ENCODE measurements around the gene BICDL1.
A peak's percentile ranks its signal among the peaks of the same experiment; 100 is the strongest.

BICDL1 gene

DNA sequence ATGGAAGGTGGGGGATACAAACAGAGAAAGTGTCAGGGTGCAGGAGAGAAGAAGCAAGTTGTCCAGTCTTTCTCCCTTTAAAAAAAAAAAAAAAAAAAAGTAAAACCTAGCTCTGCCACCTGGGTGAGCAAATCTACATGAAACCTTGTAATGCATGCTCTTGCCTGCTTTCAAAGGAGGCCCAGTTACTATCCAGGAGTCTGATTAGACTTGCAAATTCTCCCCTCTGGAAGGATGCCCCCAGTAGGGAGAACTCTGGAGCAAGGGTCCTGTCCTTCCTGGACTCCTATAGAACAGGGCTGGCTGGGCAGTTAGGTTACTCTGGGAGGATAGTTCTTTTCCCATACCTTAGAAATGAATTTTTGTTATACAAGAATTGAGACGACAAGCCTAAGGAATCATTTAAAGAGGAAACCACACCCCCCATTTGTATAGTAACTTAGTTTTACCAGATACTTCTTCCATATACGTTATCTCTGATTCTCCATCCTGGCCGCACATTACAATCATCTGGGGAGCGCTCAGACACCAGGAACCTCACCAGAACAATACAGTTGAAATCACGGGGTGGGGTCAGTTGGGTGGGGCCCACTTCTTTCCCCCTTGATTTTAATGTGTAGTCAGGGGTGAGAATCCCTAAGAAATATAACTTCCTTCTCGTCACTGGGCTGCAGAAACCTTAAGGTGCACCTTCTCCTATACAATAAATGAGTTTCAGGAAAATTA, 97.0 kb downstream of the BICDL1 start:
- DNase-seq, result no peak

DNA sequence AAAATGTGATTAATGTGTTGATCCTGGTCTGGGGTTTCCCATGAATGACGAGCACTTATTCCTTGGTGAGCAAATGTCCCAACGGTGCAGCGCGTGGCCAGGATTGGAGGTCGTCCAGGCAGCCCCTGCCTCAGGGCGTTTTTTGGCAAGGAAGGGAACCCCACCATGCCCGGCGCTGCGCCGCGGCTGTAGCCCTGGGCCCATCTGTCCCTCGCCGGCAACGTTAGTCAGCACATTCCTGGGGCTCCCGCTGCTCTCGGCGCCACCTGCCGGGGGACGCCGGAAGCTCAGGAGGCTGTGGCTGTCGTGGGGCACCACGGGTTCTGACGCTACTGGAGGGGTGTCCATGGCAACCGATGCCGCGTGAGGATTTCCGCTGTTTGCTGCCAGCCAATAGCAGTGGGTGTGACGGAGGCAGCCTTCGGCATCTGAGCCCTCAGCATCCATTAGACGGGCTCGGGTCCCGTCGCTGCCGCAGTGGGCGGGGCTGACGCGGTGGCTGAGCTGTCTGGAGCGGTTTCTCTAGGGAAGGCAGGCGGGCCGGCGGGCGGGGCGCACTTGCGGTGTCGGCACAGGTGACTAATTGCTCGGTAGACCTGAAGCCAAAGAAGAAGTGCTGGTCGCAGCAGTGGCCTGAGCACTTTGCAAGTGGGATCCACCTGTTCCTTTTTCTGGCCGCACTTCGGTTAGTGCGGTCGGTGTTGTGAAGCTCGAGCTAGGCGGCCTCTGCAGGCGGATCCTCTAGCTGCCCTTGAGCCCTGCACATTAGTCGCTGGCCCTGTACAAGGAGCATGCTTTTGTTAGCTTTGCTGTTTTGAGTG, 98.0 kb downstream of the BICDL1 start:
- DNase-seq, result peak; percentile 100

DNA sequence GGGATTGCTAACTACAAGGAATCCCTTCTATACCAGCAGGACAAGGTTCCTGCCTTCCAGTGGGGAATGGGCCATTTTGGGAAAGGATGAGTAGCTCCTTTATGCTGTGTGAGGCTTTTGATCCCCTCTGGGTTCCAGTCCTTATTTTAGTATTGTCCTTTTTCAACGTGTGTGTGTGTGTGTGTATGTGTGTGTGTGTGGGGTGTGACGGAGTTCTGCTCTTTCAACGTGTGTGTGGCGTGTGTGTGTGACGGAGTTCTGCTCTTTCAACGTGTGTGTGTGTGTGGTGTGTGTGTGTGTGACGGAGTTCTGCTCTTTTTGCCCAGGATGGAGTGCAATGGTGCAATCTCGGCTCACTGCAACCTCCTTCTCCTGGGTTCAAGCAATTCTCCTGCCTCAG, 100.1 kb downstream of the BICDL1 start:
- no peak for DNase-seq

DNA sequence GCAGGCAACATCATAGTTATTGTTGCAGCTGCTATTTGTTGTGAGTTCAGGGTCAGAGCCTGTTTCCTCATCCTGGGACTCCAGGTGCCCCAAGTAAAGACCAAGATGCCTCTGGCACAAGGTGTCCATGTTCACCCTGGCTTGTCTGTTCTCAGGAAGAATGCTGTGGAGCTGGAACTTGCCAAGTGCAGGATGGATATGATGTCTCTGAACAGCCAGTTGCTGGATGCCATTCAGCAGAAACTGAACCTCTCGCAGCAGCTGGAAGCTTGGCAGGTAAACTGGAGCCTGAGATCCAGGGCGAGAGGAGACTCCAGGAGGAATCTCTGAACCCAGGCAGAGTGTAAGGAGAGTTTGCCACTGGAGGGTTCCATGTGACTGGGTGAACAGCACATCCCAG, 100.8 kb downstream of the BICDL1 start:
- no peak for DNase-seq

DNA sequence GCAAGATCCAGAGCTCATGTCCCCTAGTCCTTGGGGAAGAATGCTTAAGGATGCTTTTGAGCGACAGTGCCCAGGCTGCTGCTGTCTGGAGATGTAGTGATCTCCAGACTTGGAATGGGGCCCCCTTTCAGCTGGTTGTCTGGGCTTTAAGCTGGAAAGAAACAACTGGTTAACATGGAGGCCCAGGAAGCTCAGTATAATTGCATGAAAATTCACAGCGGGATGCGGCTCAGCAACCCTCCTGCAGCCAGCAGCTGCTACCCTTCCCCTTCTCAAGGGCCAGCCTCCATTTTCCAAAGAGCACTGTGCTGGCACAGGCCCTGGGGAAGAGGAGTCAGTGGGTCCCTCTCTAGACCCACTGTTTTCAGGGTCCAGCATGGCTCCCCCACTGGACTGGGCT, 101.2 kb downstream of the BICDL1 start:
- no peak for DNase-seq

DNA sequence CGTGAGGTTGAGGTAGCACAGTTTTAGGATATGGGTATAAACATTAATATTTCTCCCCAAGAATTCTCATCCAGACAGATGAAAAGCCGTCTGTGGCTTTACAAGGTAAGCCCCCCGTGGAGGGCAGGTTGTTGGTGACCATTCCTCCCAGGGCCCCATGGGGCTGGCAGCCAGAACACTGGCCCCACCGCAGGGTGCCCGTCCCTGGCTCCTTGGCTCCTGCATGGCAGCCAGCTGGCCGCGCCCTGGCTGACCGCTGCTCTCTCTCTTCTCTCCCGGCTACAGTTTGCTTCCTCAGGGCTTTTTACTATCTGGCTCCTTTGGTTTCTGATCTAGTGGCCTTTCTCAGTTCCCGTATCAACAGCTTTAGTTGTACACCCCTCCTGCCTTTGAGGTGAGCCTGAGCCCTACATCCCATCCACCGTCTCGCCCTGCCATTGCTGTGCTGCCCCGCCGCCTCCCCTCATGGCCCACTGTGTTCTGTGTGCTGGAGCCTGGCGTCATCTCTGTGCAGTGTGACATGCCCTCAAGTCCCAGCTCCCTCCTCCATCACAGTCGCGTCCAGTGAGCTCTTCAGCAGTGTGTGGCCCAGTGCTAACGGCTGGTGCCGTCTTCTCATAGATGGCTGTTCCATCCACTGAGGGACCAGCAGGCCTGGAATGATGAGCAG, 101.7 kb downstream of the BICDL1 start:
- no peak for DNase-seq

DNA sequence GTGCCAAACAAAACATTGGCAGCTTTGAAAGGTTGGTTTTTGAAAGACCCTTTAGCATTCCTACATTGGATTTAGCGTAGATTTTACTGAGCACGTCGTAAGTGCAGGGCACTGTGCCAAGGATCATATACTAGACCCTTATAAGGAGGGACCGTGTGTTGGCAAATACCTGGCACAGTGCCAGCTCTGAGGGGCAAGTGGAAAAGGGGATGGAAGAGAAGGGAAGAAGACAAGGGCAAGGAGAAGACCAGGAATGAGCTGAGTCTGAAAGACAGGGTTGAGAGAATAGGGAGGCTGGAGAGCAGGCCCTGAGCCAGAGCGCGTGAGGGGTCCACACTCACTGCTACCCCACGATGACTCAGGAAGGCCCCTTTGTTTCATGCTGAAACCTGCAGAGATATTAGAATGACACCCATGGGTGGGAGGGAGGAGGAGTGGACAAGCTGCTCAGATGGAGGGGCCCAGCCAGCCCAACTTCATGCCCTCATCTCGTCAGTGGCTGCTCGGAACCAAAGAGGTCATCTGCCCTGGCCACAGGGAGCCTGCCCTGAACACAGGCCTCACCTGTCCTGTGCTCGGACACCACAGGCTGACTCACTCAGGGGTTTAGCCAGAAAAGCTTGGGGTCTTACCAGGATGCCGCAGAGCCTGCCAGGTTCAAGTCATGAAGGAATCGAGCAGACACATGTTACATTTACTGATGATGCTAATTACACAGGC, 102.5 kb downstream of the BICDL1 start:
- no peak for DNase-seq

DNA sequence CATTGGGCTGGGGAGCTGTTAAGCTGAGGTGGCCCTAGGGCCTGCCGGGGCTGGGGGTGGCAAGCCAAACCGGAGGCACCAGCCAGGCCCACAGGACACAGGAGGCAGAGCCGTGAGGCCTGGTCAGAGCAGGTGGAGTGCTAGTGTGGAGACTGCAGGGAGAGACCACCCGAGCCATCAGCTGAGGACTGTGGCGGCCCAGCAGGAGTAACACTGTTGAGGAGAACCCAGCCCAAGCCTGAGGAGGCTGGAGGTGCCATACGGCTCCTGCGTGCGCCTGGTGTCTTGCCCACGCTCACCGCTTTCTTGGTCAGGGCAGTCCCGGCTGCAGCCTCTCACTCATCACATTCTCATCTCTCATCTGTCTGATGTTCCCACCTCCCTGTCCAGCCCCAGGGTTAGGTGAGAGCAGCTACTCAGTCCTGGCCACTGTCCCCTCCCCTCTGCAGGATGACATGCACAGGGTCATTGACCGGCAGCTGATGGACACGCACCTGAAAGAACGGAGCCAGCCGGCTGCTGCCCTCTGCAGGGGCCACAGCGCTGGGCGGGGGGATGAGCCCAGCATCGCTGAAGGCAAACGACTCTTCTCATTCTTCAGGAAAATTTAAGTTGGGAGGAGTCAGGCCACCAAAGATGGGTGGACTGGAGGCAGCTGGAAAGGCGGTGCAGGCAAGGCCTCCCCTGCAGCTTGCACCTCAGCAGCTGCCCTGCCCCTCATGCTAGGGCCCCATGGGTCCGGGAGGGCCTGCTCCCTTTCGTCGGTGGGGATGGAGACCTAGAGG, 103.7 kb downstream of the BICDL1 start:
- no peak for DNase-seq

DNA sequence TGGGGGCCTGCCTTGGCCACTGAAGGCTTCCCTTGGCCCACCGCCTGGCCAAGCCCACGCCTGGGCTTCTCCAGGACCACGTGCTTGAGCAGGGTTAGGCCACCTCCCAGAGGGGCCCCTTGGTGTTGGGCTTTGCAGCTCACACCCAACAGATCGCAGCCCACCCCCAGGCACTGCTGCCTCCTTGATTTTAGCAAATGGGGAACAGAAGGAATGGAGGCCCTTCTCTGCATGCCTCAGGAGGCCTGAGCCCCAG, 104.2 kb downstream of the BICDL1 start:
- no peak for DNase-seq

DNA sequence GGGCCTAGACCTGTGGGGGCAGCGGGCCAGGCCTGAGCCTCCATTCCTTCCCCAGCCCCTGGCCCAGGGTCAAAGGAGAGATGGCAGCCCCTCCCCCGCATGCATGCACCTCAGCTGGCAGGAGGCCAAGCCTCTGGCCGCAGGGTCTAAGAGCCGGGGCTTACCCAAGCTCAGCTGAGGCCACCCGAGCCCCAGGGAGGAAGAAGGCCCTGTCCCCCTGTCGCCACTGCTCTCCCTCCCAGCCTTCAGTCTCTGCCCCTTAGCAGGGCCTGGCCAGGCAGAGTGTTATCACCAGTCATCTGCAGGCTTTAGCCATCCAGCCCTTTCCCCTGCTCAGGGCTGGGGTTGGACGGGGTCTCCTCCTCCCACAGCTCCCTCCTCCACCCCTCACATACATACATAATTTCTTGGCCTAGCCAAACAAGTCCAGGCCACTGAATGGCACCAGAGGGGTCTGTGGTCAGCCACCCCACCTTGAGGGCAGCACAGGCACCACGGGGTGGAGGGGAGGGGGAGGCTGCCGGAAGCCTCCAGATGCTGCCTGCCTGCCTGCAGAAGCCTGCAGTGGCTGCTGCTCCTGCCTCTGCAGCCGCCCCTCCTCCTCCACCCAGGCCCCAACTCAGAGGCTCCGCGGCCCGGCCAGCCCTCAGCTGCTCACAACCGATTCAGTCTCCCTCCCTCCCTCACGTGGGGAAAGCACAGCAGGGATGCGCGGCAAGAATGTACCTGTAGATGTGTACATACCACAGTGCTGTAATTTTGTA, 104.7 kb downstream of the BICDL1 start:
- DNase-seq, result no peak

DNA sequence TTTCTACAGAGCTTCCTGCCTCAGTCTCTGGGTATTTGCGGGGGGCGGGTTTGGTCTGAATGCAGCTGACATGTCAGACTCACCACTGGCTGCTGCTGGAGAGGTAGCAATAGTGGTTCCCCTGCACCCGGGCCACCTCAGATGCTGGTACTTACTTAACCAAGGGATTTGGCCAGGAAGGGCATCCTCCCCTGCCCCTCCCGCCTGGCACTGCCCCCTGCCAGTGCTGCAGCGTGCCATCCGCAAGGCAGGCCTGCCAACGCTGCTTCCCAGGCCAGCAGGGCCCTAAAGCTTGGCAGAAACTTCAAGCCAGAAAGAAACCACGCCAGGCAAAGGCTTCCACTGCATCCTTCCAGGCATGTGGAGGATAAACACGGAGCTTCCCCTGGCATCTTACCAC, 105.4 kb downstream of the BICDL1 start:
- DNase-seq, result no peak

DNA sequence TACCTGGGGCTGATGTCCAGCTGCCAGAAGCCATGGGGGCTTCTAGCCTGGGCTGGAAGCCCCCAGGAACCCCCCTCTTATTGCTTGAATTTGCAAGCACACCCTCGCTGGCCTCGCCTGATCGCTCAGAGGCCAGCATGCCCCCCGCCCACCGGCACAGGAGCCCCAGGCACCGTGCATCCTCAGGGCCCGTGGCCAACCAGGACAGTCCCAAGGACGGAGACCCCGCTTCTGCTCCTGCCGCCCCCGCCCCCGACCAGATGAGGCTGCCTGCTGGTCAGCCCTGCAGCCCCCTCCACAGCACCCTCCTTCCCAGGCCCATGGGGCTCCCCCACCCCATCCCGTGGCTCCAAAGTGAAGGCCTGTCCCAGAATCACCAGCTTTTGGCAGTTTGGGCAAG, 106.3 kb downstream of the BICDL1 start:
- DNase-seq, result no peak

DNA sequence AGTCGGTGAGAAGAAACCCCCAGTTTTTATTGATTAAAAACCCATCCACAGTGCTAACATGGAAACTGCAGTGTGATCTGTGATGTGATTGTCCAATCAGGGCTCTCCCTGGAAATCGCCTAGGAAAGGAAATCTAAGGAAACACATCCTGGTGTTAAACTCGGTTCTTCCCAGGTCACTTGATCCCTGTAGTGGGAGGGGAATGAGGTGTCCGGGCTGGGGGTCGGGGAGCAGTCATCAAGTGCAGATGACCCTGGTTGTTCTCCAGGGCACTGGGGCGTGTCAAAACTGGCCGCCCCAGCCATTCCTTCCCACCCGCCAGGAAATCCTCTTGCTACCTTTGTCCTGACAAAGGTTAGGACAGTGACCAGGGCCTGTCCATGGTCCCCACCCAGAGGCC, 106.7 kb downstream of the BICDL1 start:
- DNase-seq, result no peak

DNA sequence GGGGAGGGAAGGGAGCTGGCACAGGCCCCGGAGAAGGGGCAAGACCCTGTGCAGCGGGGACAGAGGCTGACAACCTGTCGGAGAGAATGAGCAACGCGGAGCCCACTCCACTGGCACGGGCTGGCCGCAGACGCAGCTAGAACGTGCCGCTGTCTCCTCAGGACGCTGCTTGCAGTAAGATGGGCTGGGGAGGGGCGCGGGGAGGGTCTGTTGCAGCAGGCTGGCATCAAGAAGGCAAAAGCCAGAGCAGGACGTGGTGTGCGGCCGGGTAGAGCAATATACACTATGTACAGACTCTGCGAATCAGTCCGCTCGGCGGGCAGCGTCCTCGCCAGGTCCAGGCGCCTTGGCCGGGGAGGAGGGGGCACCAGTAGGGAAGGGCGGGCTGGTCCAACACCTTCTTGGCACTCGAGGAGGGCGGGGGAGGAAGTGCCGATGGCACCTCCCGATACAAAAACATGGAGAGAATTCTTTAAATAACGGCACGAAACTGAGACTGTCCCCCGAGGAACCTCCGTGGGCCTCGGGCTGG, 107.7 kb downstream of the BICDL1 start:
- DNase-seq, result no peak

DNA sequence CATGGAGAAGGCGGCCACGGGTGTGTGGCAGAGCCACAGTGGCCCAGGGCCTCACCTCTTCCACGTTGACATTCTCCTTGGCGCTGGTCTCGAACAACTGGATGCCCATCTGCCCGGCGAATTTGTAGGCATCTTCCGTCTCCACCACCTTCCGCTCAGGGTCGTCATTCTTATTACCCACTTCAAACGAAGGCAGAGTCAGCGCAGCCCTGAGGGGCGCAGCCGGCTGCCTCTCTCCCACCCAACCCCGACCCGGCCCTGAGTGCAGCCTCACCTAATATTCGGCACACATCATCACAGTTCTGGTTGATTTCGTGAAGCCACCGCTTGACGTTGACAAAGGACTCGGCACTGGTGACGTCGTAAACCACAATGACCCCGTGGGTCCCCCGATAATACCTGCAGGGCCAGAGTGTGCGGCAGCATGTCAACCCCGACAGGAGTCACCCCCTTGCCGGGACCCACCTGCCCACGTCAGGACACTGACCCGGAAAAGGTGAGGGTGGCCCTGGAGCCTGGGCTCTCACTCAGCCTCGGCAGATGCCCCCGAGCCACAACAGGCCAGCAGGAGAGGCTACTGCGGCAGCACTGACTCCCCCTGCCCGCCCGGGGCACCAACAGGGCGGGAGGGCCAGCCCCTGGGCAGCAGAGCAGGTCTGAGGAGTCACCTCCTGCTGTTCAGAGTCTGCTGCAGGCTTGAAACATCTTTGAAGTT, 109.9 kb downstream of the BICDL1 start:
- no peak for DNase-seq

DNA sequence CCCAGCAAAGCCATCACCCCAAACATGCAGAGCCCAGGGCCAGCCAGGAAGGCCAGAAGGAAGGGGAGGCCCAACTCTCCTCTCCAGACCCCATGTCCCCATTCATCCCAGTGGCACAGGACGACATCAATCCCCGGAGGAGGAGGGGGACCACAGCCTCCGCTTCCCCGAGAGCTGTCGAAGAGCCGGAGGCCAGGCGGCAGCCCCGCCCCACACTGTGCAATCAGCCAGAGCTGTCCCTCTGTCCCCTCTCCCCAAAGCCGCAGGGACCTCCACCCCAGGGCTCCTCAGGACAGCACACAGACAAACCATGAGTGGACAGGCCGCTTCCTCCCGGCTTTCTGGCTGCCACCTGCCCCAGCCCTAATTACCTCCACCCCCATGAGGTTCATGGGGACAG, 110.7 kb downstream of the BICDL1 start:
- no peak for DNase-seq

DNA sequence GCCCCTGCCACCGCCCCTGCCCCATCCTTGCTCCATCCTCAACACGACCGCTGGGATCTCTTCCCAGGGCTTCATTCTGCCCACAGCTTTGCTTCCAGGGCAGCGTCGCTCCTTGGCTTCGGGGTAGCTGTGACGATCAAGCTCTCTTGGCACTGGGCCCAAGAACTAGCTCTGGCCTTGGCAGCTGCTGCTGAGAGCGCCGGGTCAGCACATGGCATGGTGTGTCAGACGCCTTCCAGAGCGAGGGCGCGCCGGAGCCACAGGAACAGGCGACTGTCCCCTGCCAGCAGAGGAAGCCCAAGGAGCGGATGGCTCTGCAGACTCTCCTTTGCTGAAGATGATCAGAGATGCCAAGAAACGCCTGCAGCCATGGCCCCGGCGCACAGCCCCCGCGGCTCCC, 111.6 kb downstream of the BICDL1 start:
- no peak for DNase-seq

DNA sequence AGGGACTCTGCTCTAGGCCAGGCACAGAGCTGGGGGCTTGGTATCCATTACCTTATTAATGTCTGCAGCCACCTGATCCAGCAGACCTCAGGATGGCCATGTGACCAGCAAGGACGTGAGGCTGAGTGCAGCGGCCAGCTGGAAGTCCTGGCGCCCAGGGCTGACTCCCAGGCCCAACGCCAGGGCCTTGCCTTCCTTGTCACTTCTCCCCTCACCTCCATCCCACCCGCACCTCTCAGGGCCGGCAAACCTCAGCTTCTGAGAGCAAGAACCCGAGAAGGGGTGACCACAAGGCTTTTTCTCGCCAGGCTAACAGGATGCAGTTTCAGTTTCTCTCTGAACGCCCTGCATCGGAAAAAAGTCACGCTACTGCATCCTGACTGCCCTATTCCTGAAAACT, 112.1 kb downstream of the BICDL1 start:
- DNase-seq, result peak; percentile 28

DNA sequence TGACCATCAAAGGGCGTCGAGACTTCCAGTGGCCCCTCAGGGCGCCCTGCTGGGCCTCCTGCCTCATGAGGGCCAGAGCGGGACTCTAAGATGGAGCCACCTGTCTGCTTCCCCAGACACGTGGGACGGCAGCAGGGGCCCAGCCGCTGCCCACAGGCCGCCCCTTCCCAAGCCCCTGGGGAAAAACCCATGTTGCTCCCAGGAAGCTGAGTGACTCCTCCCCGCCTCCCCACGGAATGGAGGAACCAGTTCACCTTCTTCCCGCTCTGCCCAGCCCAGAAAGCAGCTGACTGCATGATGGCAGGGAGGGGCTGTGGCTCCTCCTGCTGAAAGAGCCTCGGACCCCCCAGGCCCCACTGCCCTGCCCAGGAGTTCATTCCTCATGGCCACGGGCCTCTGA, 112.6 kb downstream of the BICDL1 start:
- DNase-seq, result no peak

DNA sequence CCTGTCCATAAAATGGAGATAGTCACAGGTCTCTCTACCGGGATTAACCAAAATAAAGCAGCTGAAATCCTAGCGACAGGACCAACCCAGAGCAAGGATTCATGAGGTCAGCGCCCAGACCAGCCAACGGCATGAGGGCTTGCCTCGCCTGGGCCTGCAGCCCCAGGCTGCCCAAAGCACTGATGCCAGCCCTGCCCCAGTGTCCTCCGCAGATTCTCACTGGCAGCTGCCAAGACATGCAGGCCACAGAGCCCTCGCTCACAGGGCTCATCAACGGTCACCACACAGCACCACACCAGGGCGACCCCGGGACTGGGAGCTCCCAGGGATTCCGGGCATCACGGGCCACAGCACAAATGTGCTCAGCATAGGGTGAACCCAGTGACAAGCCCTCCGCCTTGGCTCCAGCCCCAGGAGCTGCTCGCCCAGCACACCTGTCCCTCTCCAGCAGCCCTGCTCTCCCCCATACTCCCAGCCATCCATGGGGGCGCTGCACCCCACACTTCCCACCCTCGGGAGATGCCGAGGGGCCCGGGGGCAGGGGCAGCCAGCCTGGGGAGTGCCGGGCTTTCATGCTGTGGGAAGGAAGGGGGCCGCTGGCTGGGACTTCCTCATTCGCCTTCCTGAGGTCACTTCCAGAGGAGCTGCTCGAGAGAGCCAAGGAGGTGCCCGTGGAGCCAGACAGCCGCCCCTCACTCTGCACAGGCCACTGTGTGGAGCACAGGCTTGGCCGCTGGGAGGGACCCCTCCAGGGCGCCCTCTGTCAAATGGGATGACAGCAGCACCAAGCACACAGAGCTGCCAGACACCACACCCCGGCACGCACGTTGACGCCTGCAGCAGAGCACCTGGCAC, 113.4 kb downstream of the BICDL1 start:
- DNase-seq, result no peak
